BJ (cell line): ENCODE measurements around the gene MSH4. TPM values are rescaled to one million over a fixed set of nuclear protein-coding genes. Genes with fewer than 3 reads are reported as not detected.
A peak's percentile ranks its signal among the peaks of the same experiment; 100 is the strongest.
"Not testable (repeated sequence)": the region's sequence is repeated elsewhere in the genome, so short reads cannot be mapped to it uniquely, and the experiment has no call there.

Source experiments
- CTCF ChIA-PET: fragments of 350-600 bp; formaldehyde crosslinking; extraction: SDS; loops from one replicate; lab custom pipeline; 2021; ENCODE audit warnings: antibody characterized with exemption, inconsistent platforms; lab: Yijun Ruan, JAX
- POLR2A ChIA-PET: fragments of 300-600 bp; sonication (Branson Sonifier 250); formaldehyde crosslinking; extraction: SDS; loops from one replicate; lab custom pipeline; 2021; ENCODE audit warnings: antibody characterized with exemption; lab: Charles Lee
- DNase-seq: peaks from one replicate; pipeline ENCODE4 v3.0.0-alpha.2; 2011; ENCODE audit warnings: low read depth
- H3K27me3 ChIP-seq: 2 replicates; pipeline ENCODE4 v1.6.0; 2011; ENCODE audit warnings: low read length; ENCODE audit not compliant: control insufficient read depth, insufficient read depth
- H3K36me3 ChIP-seq: 2 replicates; pipeline ENCODE4 v1.5.1; 2011; ENCODE audit warnings: low read length; ENCODE audit not compliant: control insufficient read depth, insufficient read depth
- H3K4me3 ChIP-seq: 2 replicates; pipeline ENCODE4 v1.5.1; 2011; ENCODE audit warnings: low read depth, mild to moderate bottlenecking, control low read depth, low read length
- polyA minus RNA-seq: library from RNA; depleted of rRNA, polyadenylated mRNA; stranded (reverse); fragments of >200 nt; gene quantifications from 2 replicates; pipeline ENCODE4 v1.2.3, GENCODE V29; 2011; rRNA and poly(A)+ RNA removed
- polyA plus RNA-seq: library from polyadenylated mRNA; depleted of rRNA; stranded (reverse); fragments of >200 nt; gene quantifications from 2 replicates; pipeline ENCODE4 v1.2.3, GENCODE V29; 2011; rRNA removed
- TF ChIP-seq, protein P1 (sequence below): IDR thresholded peaks from 2 replicates; pipeline ENCODE4 v1.5.1; 2011; ENCODE audit warnings: low read depth, mild to moderate bottlenecking, control low read depth, inconsistent platforms, low read length, moderate library complexity; ENCODE audit not compliant: insufficient read depth

Gene MSH4
- polyA plus RNA-seq (0.04 and 0.05 TPM in 2 replicates), polyA minus RNA-seq (0.10 and 0.24 TPM in 2 replicates)

GRCh38 chr1:75796376-75797272 lies at the start of gene MSH4:
Gene MSH4 (plus strand): TSS chr1:75796882. CDS start chr1:75796986, 104 bp downstream.
- POLR2A ChIA-PET, result no interaction called here
- DNase-seq, result no peak
- peaks cover 10% of the 10 kb centered on the region for H3K36me3 ChIP-seq

GRCh38 chr1:75757210-75757609 lies 39.5 kb upstream of the MSH4 start:
- CTCF ChIA-PET, result interaction anchor here (0.8 kb wide), 1 partner anchor 21 kb away, joined by 4 read pairs; no protein-coding TSS in a partner anchor
- DNase-seq, H3K27me3 ChIP-seq, POLR2A ChIA-PET, H3K4me3 ChIP-seq, H3K36me3 ChIP-seq: not testable (repeated sequence)

More at GRCh38 chr1:75796376-75797272, at the start of gene MSH4:
- Histone ChIP-seq H3K27me3 (no peaks in the 10 kb centered on the region), H3K4me3 (no peak within 1 kb of the TSS)
- TF ChIP-seq, protein P1, sequence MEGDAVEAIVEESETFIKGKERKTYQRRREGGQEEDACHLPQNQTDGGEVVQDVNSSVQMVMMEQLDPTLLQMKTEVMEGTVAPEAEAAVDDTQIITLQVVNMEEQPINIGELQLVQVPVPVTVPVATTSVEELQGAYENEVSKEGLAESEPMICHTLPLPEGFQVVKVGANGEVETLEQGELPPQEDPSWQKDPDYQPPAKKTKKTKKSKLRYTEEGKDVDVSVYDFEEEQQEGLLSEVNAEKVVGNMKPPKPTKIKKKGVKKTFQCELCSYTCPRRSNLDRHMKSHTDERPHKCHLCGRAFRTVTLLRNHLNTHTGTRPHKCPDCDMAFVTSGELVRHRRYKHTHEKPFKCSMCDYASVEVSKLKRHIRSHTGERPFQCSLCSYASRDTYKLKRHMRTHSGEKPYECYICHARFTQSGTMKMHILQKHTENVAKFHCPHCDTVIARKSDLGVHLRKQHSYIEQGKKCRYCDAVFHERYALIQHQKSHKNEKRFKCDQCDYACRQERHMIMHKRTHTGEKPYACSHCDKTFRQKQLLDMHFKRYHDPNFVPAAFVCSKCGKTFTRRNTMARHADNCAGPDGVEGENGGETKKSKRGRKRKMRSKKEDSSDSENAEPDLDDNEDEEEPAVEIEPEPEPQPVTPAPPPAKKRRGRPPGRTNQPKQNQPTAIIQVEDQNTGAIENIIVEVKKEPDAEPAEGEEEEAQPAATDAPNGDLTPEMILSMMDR, result no peak
- CTCF ChIA-PET, result interaction anchor here (1.6 kb wide), 1 partner anchor 10 kb away, joined by 4 read pairs; no protein-coding TSS in a partner anchor

DNA sequence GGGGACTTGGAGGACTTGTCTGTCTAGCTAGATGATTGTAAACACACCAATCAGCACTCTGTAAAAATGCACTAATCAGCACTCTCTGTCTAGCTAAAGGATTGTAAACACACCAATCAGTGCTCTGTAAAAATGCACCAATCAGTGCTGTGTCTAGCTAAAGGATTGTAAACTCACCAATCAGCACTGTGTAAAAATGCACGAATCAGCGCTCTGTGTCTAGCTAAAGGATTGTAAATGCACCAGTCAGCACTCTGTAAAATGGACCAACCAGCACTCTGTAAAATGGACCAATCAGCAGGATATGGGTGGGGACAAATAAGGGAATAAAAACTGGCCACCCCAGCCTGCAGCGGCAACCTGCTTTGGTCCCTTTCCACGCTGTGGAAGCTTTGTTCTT lies 38.1 kb upstream of the MSH4 start:
- POLR2A ChIA-PET, result interaction anchor here (0.6 kb wide), 1 partner anchor 45 kb away, joined by 3 read pairs; no protein-coding TSS in a partner anchor
- DNase-seq, H3K27me3 ChIP-seq, H3K36me3 ChIP-seq, CTCF ChIA-PET, H3K4me3 ChIP-seq: not testable (repeated sequence)

- H3K4me3 ChIP-seq, result no peak overlapping the region
- POLR2A ChIA-PET, result no interaction called here
- CTCF ChIA-PET, result no interaction called here
- H3K27me3 ChIP-seq, result no peaks in the 10 kb centered on the region
- H3K36me3 ChIP-seq, result no peaks in the 10 kb centered on the region
- TF ChIP-seq, protein P1, result no peak
- DNase-seq, result no peak
These were observed 32.5 kb upstream of the MSH4 start for GRCh38 chr1:75764057-75764655.

DNA sequence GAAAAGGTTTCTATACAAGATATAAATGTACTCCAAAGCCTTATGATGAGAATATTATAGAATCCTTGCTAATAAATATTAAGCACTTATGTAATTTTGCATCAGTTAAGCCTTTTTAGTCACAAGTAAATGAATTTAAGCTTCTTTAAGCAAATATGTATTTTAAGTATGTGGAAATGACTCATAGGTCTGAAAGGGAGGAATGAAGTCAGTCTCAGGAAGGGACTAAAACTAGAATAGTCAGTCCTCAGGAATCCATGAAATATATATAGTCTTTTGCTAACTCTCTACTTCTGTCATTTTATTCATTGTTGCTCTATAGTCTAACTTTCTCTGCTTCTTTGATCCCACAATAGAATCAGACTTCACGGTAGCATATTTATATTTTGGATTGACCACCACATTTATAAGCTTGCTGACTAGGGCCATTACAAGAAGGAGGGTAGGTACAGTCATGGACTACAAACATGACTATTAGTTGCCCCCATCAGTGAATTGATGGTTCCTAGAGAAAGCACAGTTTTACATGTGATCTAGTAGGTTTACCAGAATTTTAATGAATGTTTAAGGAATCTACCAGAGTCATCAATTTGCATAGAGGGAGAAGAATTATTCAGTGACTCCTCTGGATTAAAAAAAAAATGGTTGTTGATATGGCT lies 30.9 kb upstream of the MSH4 start:
- POLR2A ChIA-PET, result interaction anchor here (0.5 to 0.7 kb wide), 2 partner anchors 17 to 30 kb away, joined by 14 to 35 read pairs; no protein-coding TSS in a partner anchor
- TF ChIP-seq, protein P1, result no peak

More for the DNA sequence above, 30.9 kb upstream of the MSH4 start:
- Histone ChIP-seq H3K4me3 (no peak overlapping the region), H3K27me3 (no peaks in the 10 kb centered on the region), H3K36me3 (no peaks in the 10 kb centered on the region)
- CTCF ChIA-PET, result no interaction called here
- peak; percentile 49 for DNase-seq
